Right cardiac atrium (tissue), 5 donors: Measurements from ENCODE around the gene LMF1. TPM values are rescaled to one million over a fixed set of nuclear protein-coding genes. Genes with fewer than 3 reads are reported as not detected.

ENCODE experiments used
- ATAC-seq, 2 donors: fragments of 200-7000 bp; cut with Tn5 transposase; one replicate each; pipeline versions ENCODE4 v1.8.0 to v1.9.1; 2020; ENCODE audit warnings: moderate library complexity in 2 of 2, mild to moderate bottlenecking in 1 of 2
- DNase-seq, 3 donors: peaks; one replicate each; pipeline ENCODE4 v3.0.0-alpha.2; 2020
- H3K27ac ChIP-seq: one replicate; pipeline ENCODE4 v1.5.1; 2013; ENCODE audit warnings: mild to moderate bottlenecking, low read length, control low read depth, moderate library complexity
- H3K27me3 ChIP-seq: one replicate; pipeline ENCODE4 v1.6.1; 2013; ENCODE audit not compliant: control insufficient read depth, insufficient read depth
- H3K4me1 ChIP-seq: one replicate; pipeline ENCODE4 v1.6.1; 2013; ENCODE audit warnings: low read length; ENCODE audit not compliant: control insufficient read depth, insufficient read depth
- H3K4me3 ChIP-seq: one replicate; pipeline ENCODE4 v1.5.1; 2013; ENCODE audit warnings: low read length, control low read depth
- H3K9me3 ChIP-seq: one replicate; pipeline ENCODE4 v1.6.1; 2013; ENCODE audit warnings: low read length; ENCODE audit not compliant: control insufficient read depth
- WGBS: extraction: QIAGEN DNeasy Blood & Tissue Kit; methylation state at CpG from one replicate; pipeline ENCODE4 v1.1.7; 2013; 5-methylcytosine and 5-hydroxymethylcytosine counted together
- intact Hi-C, 4 donors: fragments of 100-400 bp; cut with DNase I; formaldehyde crosslinking; loops; one replicate each; pipeline versions ENCODE4 v1.11.0 to v1.14.0; 2022 to 2023
- polyA plus RNA-seq: library from polyadenylated mRNA; stranded (reverse); fragments of 200-250 nt; gene quantifications from one replicate; pipeline ENCODE4 v1.2.3, GENCODE V29; 2013
- total RNA-seq, 4 donors: library from RNA; stranded (reverse); fragmentation: NEBNext Ultra II Directional; extraction: Animal tissue kit (Norgen Biotek cat#: 25700); gene quantifications; one replicate each; pipeline ENCODE4 v1.2.1, GENCODE V29; 2021
- donor health status: healthy with polysubstance abuse.
- donor health status: DM: no; HTN: yes; CAD: no.
- donor health status: DM: no; HTN: no; CAD: no.
- donor health status: DM: no; HTN: yes; CAD: no; lungs with severe emphysema.
- donor health status: DM: yes; HTN: yes; CAD: no.

The LMF1 gene
- total and polyA plus RNA-seq, 5 donors = 7.8 to 13.3 (median 10.8) TPM

GRCh38 chr16:897701-898100 lies 73.1 kb downstream of the LMF1 start:
- no peak overlapping the region for H3K4me3 ChIP-seq
- no peak overlapping the region for H3K27ac ChIP-seq
- 89% methylated on average over 14 of the region's 14 CpGs for WGBS
- peak in 1 of 3 donors; percentile 49 for DNase-seq
- H3K9me3 ChIP-seq = no peaks in the 10 kb centered on the region
- intact Hi-C loops = no loop called here
- H3K27me3 ChIP-seq = no peaks in the 10 kb centered on the region
- H3K4me1 ChIP-seq = no peaks in the 10 kb centered on the region
- ATAC-seq = no peak

- no peaks in the 10 kb centered on the region for H3K27me3 ChIP-seq
- DNase-seq (peak in 2 of 3 donors; percentile 12 to 41), ATAC-seq (no peak)
- H3K4me1 ChIP-seq = no peaks in the 10 kb centered on the region
- no peak overlapping the region for H3K4me3 ChIP-seq
- WGBS = 86% methylated on average over 18 of the region's 18 CpGs
- intact Hi-C loops = no loop called here
- no peak overlapping the region for H3K27ac ChIP-seq
- no peaks in the 10 kb centered on the region for H3K9me3 ChIP-seq
Measured at GRCh38 chr16:897200-897543, 73.6 kb downstream of the LMF1 start.

DNA sequence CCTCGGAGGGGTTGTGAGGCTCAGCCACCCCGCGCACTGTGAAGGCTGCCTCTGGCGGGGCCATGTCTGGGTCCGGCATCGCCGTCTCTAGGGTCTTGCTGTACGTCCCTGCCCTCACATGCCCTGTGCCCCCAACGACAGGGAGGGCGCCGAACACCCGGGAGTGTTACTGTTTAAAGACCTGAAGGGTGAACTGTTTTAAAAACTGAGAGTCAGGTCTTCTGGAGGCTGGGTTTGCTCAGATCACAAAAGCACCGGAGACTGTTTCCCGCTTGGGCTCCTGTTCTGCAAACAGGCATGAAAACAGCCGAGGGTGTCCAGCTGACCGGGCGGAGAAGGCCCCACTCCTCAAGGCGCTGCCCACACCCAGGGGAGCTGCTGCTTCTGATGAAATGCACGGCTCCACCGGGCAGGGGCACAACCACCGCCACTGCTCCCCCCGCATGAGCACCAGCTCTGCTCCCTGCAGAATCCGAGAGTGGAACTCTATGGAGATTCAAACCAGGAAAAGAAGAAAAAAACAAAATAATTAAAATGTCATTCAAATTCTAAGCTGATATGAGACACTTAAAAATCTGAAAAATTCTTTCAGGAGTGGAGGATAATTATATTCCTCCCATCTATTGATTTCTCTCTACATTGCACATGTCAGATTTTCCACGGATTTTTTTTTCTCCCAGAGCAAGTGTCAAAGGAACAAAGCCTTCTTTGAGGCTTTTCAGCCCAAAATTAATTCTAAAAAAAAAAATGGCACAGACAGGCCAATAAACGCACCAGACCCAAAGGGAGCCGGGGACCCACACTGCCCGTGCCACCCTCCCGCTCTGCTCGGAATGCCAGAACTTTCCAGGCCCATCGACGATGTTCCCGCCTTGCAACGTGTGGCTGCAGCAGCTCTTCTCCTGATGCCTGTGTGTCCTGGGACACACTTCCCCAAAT lies 74.3 kb downstream of the LMF1 start:
- Histone ChIP-seq H3K9me3 (no peaks in the 10 kb centered on the region), H3K4me1 (no peaks in the 10 kb centered on the region), H3K27ac (no peak overlapping the region), H3K4me3 (no peak overlapping the region), H3K27me3 (no peaks in the 10 kb centered on the region)
- intact Hi-C loops = no loop called here
- DNase-seq (peak in 2 of 3 donors; percentile 27 to 33), ATAC-seq (no peak)
- WGBS = 83% methylated on average over 33 of the region's 33 CpGs

DNA sequence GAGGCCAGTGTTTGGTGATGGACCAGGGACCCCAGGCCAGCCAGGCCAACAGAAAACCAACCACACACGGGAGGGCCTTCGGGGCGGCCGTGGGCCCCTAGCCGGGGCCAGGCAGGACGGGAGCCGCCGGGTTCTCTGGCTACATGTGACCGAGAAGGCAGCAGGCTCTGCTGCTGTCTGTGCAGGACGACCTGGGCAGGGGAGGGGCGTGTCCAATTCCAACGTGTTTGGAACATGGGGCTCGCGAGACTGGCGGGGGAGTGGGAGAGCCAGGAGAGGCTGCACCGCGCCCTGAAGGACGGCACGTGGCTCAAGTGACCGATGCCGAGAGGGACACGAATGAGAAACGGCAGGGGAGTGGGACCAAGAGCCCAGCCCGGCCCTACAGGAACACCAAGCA lies 75.4 kb downstream of the LMF1 start:
- DNase-seq = peak in 2 of 3 donors; percentile 45 to 47
- Histone ChIP-seq H3K27ac (no peak overlapping the region), H3K4me3 (no peak overlapping the region), H3K27me3 (no peaks in the 10 kb centered on the region), H3K4me1 (no peaks in the 10 kb centered on the region), H3K9me3 (no peaks in the 10 kb centered on the region)
- 89% methylated on average over 24 of the region's 24 CpGs for WGBS
- no peak for ATAC-seq
- intact Hi-C loops = no loop called here

DNA sequence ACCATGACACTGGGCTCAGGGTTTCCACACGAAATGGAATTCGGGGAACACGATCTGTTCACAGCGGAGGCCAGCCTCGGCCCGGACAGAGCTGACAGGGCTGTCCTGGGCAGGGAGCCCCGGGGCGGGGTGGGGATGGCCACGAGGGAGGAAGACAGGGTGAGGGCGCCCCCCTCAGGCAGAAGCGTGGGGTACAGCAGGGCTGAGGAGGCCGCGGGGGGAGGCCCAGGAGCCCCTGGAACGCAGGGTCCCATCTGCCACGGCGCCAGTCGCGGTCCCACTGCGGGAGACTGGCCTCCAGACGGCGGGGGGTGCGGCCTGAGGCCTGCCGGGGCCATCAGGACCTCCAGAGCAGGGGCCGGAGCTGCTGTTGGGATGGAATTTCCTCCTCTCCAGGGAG lies 75.9 kb downstream of the LMF1 start:
- DNase-seq (peak in 2 of 3 donors; percentile 51 to 55), ATAC-seq (no peak)
- no peaks in the 10 kb centered on the region for H3K9me3 ChIP-seq
- H3K27me3 ChIP-seq = no peaks in the 10 kb centered on the region
- intact Hi-C loops = no loop called here
- 90% methylated on average over 24 of the region's 24 CpGs for WGBS
- no peak overlapping the region for H3K4me3 ChIP-seq
- H3K27ac ChIP-seq = no peak overlapping the region
- H3K4me1 ChIP-seq = no peaks in the 10 kb centered on the region

- DNase-seq (peak in 2 of 3 donors; percentile 67 to 83), ATAC-seq (no peak)
- WGBS = 84% methylated on average over 27 of the region's 27 CpGs
- H3K9me3 ChIP-seq = no peaks in the 10 kb centered on the region
- no peak overlapping the region for H3K4me3 ChIP-seq
- no peak overlapping the region for H3K27ac ChIP-seq
- H3K4me1 ChIP-seq = no peaks in the 10 kb centered on the region
- no peaks in the 10 kb centered on the region for H3K27me3 ChIP-seq
- intact Hi-C loops = no loop called here
Measured at GRCh38 chr16:894136-894535, 76.6 kb downstream of the LMF1 start.

DNA sequence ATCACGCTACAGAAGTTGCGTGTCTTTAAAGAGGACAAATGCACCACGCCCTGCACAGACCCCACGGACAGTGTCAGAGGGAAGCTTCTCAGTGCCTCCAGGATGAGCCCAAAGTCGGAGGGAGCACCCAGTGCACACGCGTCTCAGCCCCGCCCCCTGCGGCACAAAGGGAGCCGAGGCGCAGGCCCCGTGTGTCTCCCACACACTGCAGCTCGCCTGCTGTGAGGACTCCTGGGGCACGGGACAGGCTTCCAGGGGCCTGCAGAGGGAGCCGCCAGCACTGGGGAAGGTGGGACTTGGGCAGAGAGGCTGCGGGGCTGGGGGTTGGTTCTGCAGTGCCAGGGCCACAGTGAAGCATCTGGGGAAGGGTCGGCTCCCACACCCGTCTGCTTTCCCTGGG lies 77.4 kb downstream of the LMF1 start:
- Histone ChIP-seq H3K27ac (no peak overlapping the region), H3K4me3 (no peak overlapping the region), H3K27me3 (no peaks in the 10 kb centered on the region), H3K9me3 (no peaks in the 10 kb centered on the region), H3K4me1 (no peaks in the 10 kb centered on the region)
- 88% methylated on average over 18 of the region's 18 CpGs for WGBS
- ATAC-seq (no peak), DNase-seq (peak in 2 of 3 donors; percentile 7 to 34)
- intact Hi-C loops = no loop called here

DNA sequence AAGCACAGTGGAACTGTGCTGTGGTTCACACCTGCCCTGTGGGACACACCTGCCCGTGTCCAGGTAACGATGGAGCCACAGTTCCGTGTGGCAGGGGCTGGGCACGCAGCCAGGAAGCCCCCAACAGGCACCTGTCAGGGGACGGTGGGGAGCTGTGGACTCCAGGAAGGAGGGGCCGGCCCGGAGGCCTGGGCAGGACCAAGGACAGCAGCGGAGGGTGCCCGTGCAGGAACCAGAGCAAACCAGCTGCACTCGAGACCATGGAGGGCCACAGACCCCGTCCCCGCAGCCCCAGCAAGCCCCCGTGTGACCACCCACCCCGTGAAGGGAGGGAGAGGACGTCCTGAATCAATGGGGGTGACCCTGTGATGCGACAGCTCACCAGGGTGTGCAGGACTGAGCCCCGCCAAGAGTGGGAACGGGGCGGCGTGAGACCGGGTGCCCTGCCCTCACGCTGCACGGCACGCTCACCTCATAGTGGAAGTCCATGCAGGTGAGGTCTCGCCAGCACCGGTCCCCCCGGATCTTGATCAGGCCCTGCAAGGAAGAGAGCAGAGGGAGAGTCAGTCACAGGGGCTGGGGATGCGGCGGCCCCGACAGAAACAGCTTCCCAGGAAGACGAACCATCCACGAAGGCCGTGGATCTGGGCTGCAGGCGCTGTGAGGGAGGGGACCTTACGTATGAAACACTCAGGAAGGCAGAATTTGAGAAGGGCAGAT lies 78.1 kb downstream of the LMF1 start:
- no peak overlapping the region for H3K27ac ChIP-seq
- 84% methylated on average over 35 of the region's 35 CpGs for WGBS
- no peaks in the 10 kb centered on the region for H3K9me3 ChIP-seq
- DNase-seq = peak in 2 of 3 donors; percentile 49 to 56
- no peak overlapping the region for H3K4me3 ChIP-seq
- intact Hi-C loops = no loop called here
- H3K4me1 ChIP-seq = no peaks in the 10 kb centered on the region
- ATAC-seq = no peak
- no peaks in the 10 kb centered on the region for H3K27me3 ChIP-seq

- 94% methylated on average over 19 of the region's 19 CpGs for WGBS
- H3K27ac ChIP-seq = no peak overlapping the region
- no peaks in the 10 kb centered on the region for H3K9me3 ChIP-seq
- no peak overlapping the region for H3K4me3 ChIP-seq
- H3K4me1 ChIP-seq = no peaks in the 10 kb centered on the region
- ATAC-seq (no peak), DNase-seq (peak in 2 of 3 donors; percentile 29 to 46)
- H3K27me3 ChIP-seq = no peaks in the 10 kb centered on the region
- intact Hi-C loops = no loop called here
Measured at GRCh38 chr16:892006-892405, 78.8 kb downstream of the LMF1 start.

DNA sequence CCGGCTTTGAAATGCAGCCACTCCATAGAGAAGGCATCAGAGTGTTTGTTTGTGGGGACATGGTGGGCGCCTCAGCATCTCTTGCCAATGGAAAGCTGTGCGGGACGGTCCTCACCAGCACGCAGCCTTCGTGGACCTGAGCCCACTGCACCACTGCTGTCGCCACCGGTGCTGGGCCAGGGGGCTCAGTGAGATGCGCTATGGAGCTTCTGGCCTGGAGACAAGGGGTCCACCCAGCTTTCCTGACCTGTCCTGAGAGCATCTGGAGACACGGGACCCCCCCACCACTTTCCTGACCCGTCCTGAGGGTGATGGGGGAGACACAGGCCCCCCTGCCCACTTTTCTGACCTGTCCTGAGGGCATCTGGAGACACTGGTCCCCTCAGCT lies 79.4 kb downstream of the LMF1 start:
- Histone ChIP-seq H3K4me1 (no peaks in the 10 kb centered on the region), H3K9me3 (no peaks in the 10 kb centered on the region), H3K4me3 (no peak overlapping the region), H3K27me3 (no peaks in the 10 kb centered on the region), H3K27ac (no peak overlapping the region)
- ATAC-seq (no peak), DNase-seq (peak in 2 of 3 donors; percentile 20 to 28)
- 91% methylated on average over 11 of the region's 11 CpGs for WGBS
- intact Hi-C loops = no loop called here

GRCh38 chr16:890716-891352 lies 80.0 kb downstream of the LMF1 start:
- no peak for ATAC-seq
- intact Hi-C loops = no loop called here
- H3K9me3 ChIP-seq = no peaks in the 10 kb centered on the region
- peak in 2 of 3 donors; percentile 37 to 49 for DNase-seq
- no peaks in the 10 kb centered on the region for H3K27me3 ChIP-seq
- H3K27ac ChIP-seq = no peak overlapping the region
- H3K4me3 ChIP-seq = no peak overlapping the region
- 72% methylated on average over 20 of the region's 20 CpGs for WGBS
- no peaks in the 10 kb centered on the region for H3K4me1 ChIP-seq
